ENCODE data around the gene CBX7. TPM values are rescaled to one million over a fixed set of nuclear protein-coding genes. Genes with fewer than 3 reads are reported as not detected.

CBX7 gene
- total RNA-seq, 4 donors from 2014 or later, result 16.0 to 128 (median 102) TPM

GRCh38 chr22:39097098-39098020 lies 55.1 kb downstream of the CBX7 start, which contains the start of gene APOBEC3H:
Gene APOBEC3H, plus strand, starts transcription at chr22:39097244. Its CDS starts 3,035 bp downstream, at chr22:39100279.
- H3K4me3 ChIP-seq, result no peak within 1 kb of the TSS
- DNase-seq, result peak in 1 of 2 donors; percentile 35
- intact Hi-C loops (cut with DNase I; ENCODE audit: low total_unique reads), result no loop called here
- H3K27me3 ChIP-seq, result no peaks in the 10 kb centered on the region
- no peaks in the 10 kb centered on the region for H3K36me3 ChIP-seq
- TF ChIP-seq, protein P1, sequence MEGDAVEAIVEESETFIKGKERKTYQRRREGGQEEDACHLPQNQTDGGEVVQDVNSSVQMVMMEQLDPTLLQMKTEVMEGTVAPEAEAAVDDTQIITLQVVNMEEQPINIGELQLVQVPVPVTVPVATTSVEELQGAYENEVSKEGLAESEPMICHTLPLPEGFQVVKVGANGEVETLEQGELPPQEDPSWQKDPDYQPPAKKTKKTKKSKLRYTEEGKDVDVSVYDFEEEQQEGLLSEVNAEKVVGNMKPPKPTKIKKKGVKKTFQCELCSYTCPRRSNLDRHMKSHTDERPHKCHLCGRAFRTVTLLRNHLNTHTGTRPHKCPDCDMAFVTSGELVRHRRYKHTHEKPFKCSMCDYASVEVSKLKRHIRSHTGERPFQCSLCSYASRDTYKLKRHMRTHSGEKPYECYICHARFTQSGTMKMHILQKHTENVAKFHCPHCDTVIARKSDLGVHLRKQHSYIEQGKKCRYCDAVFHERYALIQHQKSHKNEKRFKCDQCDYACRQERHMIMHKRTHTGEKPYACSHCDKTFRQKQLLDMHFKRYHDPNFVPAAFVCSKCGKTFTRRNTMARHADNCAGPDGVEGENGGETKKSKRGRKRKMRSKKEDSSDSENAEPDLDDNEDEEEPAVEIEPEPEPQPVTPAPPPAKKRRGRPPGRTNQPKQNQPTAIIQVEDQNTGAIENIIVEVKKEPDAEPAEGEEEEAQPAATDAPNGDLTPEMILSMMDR (IDR thresholded peaks at IDR 0.05), result no peak
- no peak for TF ChIP-seq POLR2A (IDR thresholded peaks at IDR 0.05)
- H3K27ac ChIP-seq, result peak within 1 kb of the TSS; percentile 17 to 44
- H3K4me1 ChIP-seq, result no peaks in the 10 kb centered on the region
- H3K9me3 ChIP-seq, result no peaks in the 10 kb centered on the region

GRCh38 chr22:39095971-39096370 lies 56.5 kb downstream of the CBX7 start:
- no peaks in the 10 kb centered on the region for H3K4me1 ChIP-seq
- no peak overlapping the region for H3K27ac ChIP-seq
- no peak for DNase-seq
- H3K36me3 ChIP-seq, result no peaks in the 10 kb centered on the region
- no peak overlapping the region for H3K4me3 ChIP-seq
- H3K9me3 ChIP-seq, result no peaks in the 10 kb centered on the region
- H3K27me3 ChIP-seq, result no peaks in the 10 kb centered on the region
- intact Hi-C loops (cut with DNase I; ENCODE audit: low total_unique reads), result no loop called here
- no peak for TF ChIP-seq POLR2A (IDR thresholded peaks at IDR 0.05)
- TF ChIP-seq, protein P1 (IDR thresholded peaks at IDR 0.05), result no peak

GRCh38 chr22:39094717-39095389 lies 57.6 kb downstream of the CBX7 start:
- Histone ChIP-seq H3K9me3 (no peaks in the 10 kb centered on the region), H3K36me3 (no peaks in the 10 kb centered on the region), H3K27me3 (no peaks in the 10 kb centered on the region), H3K4me1 (no peaks in the 10 kb centered on the region), H3K27ac (no peak overlapping the region), H3K4me3 (no peak overlapping the region)
- intact Hi-C loops (cut with DNase I; ENCODE audit: low total_unique reads), result no loop called here
- no peak for DNase-seq
- no peak for TF ChIP-seq POLR2A (IDR thresholded peaks at IDR 0.05)
- TF ChIP-seq, protein P1 (IDR thresholded peaks at IDR 0.05), result no peak

- no peaks in the 10 kb centered on the region for H3K36me3 ChIP-seq
- no peak overlapping the region for H3K27ac ChIP-seq
- no peaks in the 10 kb centered on the region for H3K4me1 ChIP-seq
- H3K27me3 ChIP-seq, result no peaks in the 10 kb centered on the region
- H3K9me3 ChIP-seq, result no peaks in the 10 kb centered on the region
- intact Hi-C loops (cut with DNase I; ENCODE audit: low total_unique reads), result no loop called here
- H3K4me3 ChIP-seq, result no peak overlapping the region
- DNase-seq, result no peak
- TF ChIP-seq POLR2A (IDR thresholded peaks at IDR 0.05), result no peak
- TF ChIP-seq, protein P1 (IDR thresholded peaks at IDR 0.05), result no peak
Measured at GRCh38 chr22:39092111-39092862, 60.2 kb downstream of the CBX7 start.
